ENCODE results near the gene TUBA1B. TPM values are rescaled to one million over a fixed set of nuclear protein-coding genes. Genes with fewer than 3 reads are reported as not detected.

Gene TUBA1B
- total RNA-seq, 1 donor from 2014 or later: 1,679 TPM

DNA sequence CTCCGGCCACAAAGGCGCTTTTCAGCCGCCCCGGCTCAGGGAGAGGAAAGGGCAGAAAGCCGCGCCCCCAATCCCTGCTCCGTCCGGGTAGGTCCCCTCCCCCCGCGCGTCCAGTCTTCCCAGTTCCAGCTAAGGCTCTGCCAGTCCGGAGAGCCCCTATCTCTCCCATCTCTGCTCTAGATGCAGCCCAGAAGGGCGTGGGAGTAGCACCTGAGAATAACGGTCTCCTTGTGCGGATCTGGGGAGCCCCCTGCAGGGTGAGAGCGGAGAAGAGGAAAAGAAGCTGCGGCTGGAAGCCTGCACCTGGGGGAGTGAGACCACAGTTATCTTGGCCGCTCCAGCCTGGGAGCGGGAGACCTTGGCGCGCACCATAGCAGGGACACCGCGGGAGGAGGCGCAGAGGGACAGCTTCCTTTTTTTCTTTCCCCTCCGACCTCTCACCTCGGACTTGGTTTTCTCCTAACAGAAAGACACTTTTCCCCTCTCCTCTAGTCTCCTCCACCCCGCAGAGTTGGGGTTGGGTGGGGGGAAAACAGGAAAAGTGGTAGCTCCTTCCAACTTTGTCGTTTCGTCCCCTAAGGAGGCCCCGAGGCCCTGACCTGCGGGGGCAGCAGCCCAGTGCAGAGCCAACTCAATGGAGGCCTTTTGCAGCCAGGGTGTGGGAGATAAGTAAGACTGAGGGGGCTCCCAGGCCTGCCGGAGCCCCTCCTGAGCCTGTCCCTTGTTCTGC lies 38.9 kb downstream of the TUBA1B start:
- Mint-ChIP-seq H3K36me3 (ENCODE audit: low read depth) (peaks cover 14% of the 10 kb centered on the region), H3K4me3 (peak overlapping the region; percentile 68), H3K9me3 (no peaks in the 10 kb centered on the region), H3K4me1 (peaks cover 48% of the 10 kb centered on the region), H3K27ac (peak overlapping the region; percentile 41), H3K27me3 (peaks cover 61% of the 10 kb centered on the region)
- peak; percentile 87 for DNase-seq
- intact Hi-C loops (cut with micrococcal nuclease): loop anchor here (5.0 kb wide), 1 partner anchor 250 kb away; no protein-coding TSS in a partner anchor

- peak overlapping the region; percentile 41 for H3K27ac Mint-ChIP-seq
- peaks cover 50% of the 10 kb centered on the region for H3K4me1 Mint-ChIP-seq
- intact Hi-C loops (cut with micrococcal nuclease): loop anchor here (1.0 to 5.0 kb wide), 3 partner anchors 95 to 251 kb away; no protein-coding TSS in a partner anchor
- peaks cover 14% of the 10 kb centered on the region for H3K36me3 Mint-ChIP-seq (ENCODE audit: low read depth)
- H3K27me3 Mint-ChIP-seq: peaks cover 61% of the 10 kb centered on the region
- no peak for DNase-seq
- no peaks in the 10 kb centered on the region for H3K9me3 Mint-ChIP-seq
- peak overlapping the region; percentile 68 for H3K4me3 Mint-ChIP-seq
These were observed 39.4 kb downstream of the TUBA1B start for GRCh38 chr12:49091836-49092085.

DNA sequence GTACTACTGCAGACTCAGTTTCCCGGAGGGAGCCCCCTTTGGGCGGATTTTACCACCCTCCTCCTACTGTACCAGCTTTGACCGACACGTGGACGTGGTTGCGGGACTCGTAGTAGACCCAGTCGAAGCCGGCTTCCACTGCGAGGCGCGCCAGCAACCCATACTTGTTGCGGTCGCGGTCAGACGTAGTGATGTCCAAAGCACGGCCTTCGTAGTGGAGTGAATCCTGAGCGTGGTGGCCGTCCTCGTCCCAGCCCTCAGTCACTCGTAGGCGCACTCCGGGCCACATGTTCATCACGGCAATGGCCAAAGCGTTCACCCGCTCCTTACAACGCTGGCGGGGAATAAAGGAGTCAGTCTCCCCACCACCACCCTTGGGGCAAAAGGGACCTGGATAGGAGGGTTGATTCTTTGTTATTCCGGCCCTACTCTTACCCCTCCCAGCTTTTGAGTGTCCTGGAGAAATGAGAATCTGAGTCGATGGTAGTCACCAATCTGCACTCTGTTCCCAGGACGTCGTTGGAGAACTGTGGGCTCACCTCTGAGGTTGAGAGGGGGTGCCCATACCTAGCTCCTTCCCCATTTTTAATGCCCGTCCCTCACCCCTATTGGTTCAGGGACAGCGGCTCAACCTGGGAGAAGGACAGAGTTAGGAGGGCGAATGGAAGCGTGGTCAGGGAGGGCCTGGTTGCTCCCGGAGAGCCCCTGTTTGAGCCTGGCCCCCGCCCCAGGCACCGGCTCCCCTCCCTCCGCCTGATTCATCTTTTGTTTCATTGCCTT lies 39.9 kb downstream of the TUBA1B start:
- Mint-ChIP-seq H3K36me3 (ENCODE audit: low read depth) (peaks cover 11% of the 10 kb centered on the region), H3K27me3 (peaks cover 61% of the 10 kb centered on the region), H3K4me3 (peak overlapping the region; percentile 68), H3K9me3 (no peaks in the 10 kb centered on the region), H3K4me1 (peaks cover 50% of the 10 kb centered on the region), H3K27ac (no peak overlapping the region)
- DNase-seq: peak; percentile 63
- intact Hi-C loops (cut with micrococcal nuclease): loop anchor here (1.0 to 5.0 kb wide), 3 partner anchors 94 to 251 kb away; no protein-coding TSS in a partner anchor

- Mint-ChIP-seq H3K27me3 (peaks cover 53% of the 10 kb centered on the region), H3K4me3 (peak overlapping the region; percentile 80)
- intact Hi-C loops (cut with micrococcal nuclease): loop anchor here (2.0 to 5.0 kb wide), 3 partner anchors 21 to 252 kb away; partner anchors contain the start of gene LMBR1L
These were observed 41.1 kb downstream of the TUBA1B start for GRCh38 chr12:49089821-49090773.

GRCh38 chr12:49088932-49089330 lies 42.3 kb downstream of the TUBA1B start:
- Mint-ChIP-seq H3K9me3 (no peaks in the 10 kb centered on the region), H3K36me3 (ENCODE audit: low read depth) (no peaks in the 10 kb centered on the region), H3K27ac (no peak overlapping the region), H3K27me3 (peaks cover 48% of the 10 kb centered on the region), H3K4me3 (peak overlapping the region; percentile 39), H3K4me1 (peaks cover 45% of the 10 kb centered on the region)
- intact Hi-C loops (cut with micrococcal nuclease): loop anchor here (1.0 to 2.0 kb wide), 4 partner anchors 22 to 146 kb away; partner anchors contain the start of gene LMBR1L
- DNase-seq: no peak

More at GRCh38 chr12:49089821-49090773, 41.1 kb downstream of the TUBA1B start:
- DNase-seq: peak; percentile 84
- peak overlapping the region; percentile 63 for H3K27ac Mint-ChIP-seq
- H3K36me3 Mint-ChIP-seq (ENCODE audit: low read depth): peaks cover 2% of the 10 kb centered on the region
- no peaks in the 10 kb centered on the region for H3K9me3 Mint-ChIP-seq
- peaks cover 50% of the 10 kb centered on the region for H3K4me1 Mint-ChIP-seq

DNA sequence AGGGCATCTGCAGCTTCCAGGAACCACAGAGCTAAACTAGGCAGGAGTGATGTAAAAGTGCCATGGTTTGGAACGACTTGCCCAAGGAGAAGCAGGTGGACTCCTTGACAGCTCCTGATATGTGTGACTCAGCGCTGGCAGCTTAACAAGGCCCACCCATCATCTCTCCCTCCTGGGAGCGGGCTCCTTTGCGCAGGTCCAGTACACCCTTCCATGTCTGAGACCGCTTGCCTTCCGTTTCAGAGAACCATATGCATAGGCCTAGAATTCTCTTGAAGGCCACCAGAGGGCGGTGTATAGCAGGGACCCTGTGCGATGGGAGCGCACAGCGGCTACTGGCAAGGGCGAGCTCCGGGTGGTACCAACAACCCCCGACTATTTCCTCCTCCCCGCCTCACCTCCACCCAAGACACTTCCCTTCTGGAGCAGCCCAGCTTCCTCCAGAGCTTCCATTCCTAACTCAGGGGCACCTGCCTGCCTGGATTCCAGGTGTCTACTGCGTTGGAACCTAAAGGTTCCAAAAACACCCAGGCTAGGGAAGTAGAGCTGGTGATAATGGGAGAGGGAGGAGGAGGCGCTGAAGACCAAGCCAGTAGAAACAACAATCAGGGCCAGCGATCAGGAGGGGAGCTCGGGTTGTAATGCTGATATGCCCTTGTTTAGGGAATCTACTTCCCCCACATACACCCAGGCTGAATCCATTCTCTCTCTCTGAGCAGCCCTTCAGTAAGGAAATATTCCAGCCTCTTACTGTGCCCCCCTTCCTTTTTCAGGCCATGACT lies 42.9 kb downstream of the TUBA1B start:
- intact Hi-C loops (cut with micrococcal nuclease): loop anchor here (1.0 to 2.0 kb wide), 4 partner anchors 22 to 147 kb away; partner anchors contain the start of gene LMBR1L
- Mint-ChIP-seq H3K4me1 (peaks cover 40% of the 10 kb centered on the region), H3K36me3 (ENCODE audit: low read depth) (no peaks in the 10 kb centered on the region), H3K27ac (no peak overlapping the region), H3K27me3 (peaks cover 42% of the 10 kb centered on the region), H3K9me3 (no peaks in the 10 kb centered on the region), H3K4me3 (peak overlapping the region; percentile 39)
- DNase-seq: peak; percentile 92

DNA sequence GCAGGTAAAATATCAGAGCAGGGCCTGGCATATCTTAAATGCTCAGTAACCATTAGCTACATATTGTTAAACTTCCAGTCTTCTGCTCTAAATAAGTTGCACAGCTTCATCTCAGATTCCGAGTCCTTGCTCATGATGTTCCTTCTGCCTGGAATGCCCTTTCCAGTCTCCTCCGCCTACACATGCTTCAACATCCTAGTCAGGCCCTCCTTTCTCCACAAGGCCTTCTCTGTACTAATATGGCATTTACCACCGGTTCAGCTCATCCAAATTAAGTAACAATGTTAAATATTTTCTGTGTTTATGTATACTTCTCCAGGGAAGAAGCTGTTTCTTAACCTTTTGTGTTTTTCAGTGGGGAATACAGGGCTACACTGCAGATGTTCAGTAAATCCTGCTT lies 45.1 kb downstream of the TUBA1B start:
- DNase-seq: no peak
- no peaks in the 10 kb centered on the region for H3K9me3 Mint-ChIP-seq
- H3K27me3 Mint-ChIP-seq: peaks cover 22% of the 10 kb centered on the region
- intact Hi-C loops (cut with micrococcal nuclease): no loop called here
- H3K27ac Mint-ChIP-seq: no peak overlapping the region
- H3K4me1 Mint-ChIP-seq: peaks cover 30% of the 10 kb centered on the region
- H3K36me3 Mint-ChIP-seq (ENCODE audit: low read depth): no peaks in the 10 kb centered on the region
- H3K4me3 Mint-ChIP-seq: no peak overlapping the region

DNA sequence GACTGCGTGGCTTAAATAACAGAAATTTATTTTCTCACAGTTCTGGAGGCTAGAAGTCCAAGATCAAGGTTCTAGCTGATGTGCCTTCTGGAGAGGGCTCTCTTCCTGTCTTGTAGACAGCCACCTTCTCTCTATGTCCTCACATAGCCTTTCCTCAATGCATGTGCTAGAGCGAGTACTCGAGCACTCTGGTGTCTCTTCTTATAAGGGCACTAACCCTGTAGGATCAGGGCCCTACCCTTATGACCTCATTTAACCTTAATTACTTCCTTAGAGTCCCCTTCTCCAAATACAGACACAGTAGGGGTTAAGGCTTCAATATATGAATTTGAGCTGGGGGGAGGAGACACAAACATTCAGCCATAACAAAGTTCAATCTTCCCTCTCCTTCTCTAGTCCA lies 46.8 kb downstream of the TUBA1B start:
- intact Hi-C loops (cut with micrococcal nuclease): no loop called here
- H3K9me3 Mint-ChIP-seq: no peaks in the 10 kb centered on the region
- no peaks in the 10 kb centered on the region for H3K36me3 Mint-ChIP-seq (ENCODE audit: low read depth)
- H3K4me3 Mint-ChIP-seq: no peak overlapping the region
- H3K27ac Mint-ChIP-seq: no peak overlapping the region
- peaks cover 16% of the 10 kb centered on the region for H3K27me3 Mint-ChIP-seq
- H3K4me1 Mint-ChIP-seq: peaks cover 19% of the 10 kb centered on the region
- DNase-seq: no peak

DNA sequence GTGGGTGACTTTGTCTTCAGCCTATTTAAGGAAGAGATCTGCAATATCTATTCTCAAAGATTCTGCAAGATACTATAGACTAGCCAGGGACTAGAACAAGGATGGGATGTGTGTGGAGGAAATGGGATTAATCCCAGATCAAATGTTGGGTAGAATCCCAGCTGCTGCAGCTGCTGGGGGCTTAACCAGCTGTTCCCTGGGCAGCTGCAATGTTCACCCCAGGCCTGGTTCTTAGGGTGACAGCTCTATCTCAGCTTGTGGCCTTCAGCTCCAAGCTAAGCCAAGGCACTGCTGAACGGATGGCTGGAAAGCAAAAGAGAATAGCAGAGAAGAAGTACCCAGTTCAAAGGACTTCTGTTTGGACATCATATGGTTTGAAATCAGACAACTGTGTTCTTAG lies 51.4 kb downstream of the TUBA1B start:
- no peak overlapping the region for H3K4me3 Mint-ChIP-seq
- H3K4me1 Mint-ChIP-seq: no peaks in the 10 kb centered on the region
- DNase-seq: no peak
- H3K9me3 Mint-ChIP-seq: no peaks in the 10 kb centered on the region
- peaks cover 13% of the 10 kb centered on the region for H3K27me3 Mint-ChIP-seq
- intact Hi-C loops (cut with micrococcal nuclease): no loop called here
- H3K27ac Mint-ChIP-seq: no peak overlapping the region
- H3K36me3 Mint-ChIP-seq (ENCODE audit: low read depth): no peaks in the 10 kb centered on the region

Other genes starting within 250 kb of the TUBA1B start
- gene FKBP11, start 205.9 kb downstream of the TUBA1B start, total RNA-seq: 68.6 and 75.3 TPM in 2 replicates
- gene ARF3, start 173.9 kb downstream of the TUBA1B start, total RNA-seq: 109 and 112 TPM in 2 replicates
- 0.19 and 0.21 TPM in 2 replicates for gene WNT10B, start 159.7 kb downstream of the TUBA1B start, total RNA-seq
- not detected in 2 replicates for gene WNT1, start 153.1 kb downstream of the TUBA1B start, total RNA-seq
- 1.4 and 1.5 TPM in 2 replicates for gene DDN, start 132.0 kb downstream of the TUBA1B start, total RNA-seq
- gene PRKAG1, start 112.6 kb downstream of the TUBA1B start, total RNA-seq: 75.3 and 89.8 TPM in 2 replicates
- 101 TPM in 2 replicates for gene KMT2D, start 70.6 kb downstream of the TUBA1B start, total RNA-seq
- gene RHEBL1, start 61.4 kb downstream of the TUBA1B start, total RNA-seq: 10.9 and 11.8 TPM in 2 replicates
- gene DHH, start 36.6 kb downstream of the TUBA1B start, total RNA-seq: 0.07 and 0.09 TPM in 2 replicates
- 39.9 and 43.7 TPM in 2 replicates for gene LMBR1L, start 20.5 kb downstream of the TUBA1B start, total RNA-seq
- 45.9 and 46.8 TPM in 2 replicates for gene TUBA1A, start 57.7 kb upstream of the TUBA1B start, total RNA-seq
- gene TUBA1C, start 133.7 kb upstream of the TUBA1B start, total RNA-seq: 286 and 305 TPM in 2 replicates
- 0.23 TPM in 1 of 2 replicates, not detected in the other for gene PRPH, start 163.8 kb upstream of the TUBA1B start, total RNA-seq
- 49.9 and 51.6 TPM in 2 replicates for gene TROAP, start 191.9 kb upstream of the TUBA1B start, total RNA-seq
- gene C1QL4, start 205.8 kb upstream of the TUBA1B start, total RNA-seq: not detected in 2 replicates
- gene DNAJC22, start 215.5 kb upstream of the TUBA1B start, total RNA-seq: not detected in 2 replicates
- 14.5 and 16.2 TPM in 2 replicates for gene SPATS2, start 236.1 kb upstream of the TUBA1B start, total RNA-seq